K562 (cell line): ENCODE data around the gene DACT1.

Experiments used
- BRD4 ChIP-seq: fragments of 200-600 bp; sonication (generic); IDR thresholded peaks from 2 replicates; pipeline ENCODE4 v1.6.1; 2017; ENCODE audit warnings: inconsistent platforms
- EP300 ChIP-seq: IDR thresholded peaks from 2 replicates; pipeline ENCODE4 v1.6.1; 2012; ENCODE audit warnings: low read length, improper control_type of control experiment
- POLR2A ChIP-seq: fragments of 450-650 bp; conservative IDR thresholded peaks from 2 replicates; pipeline ENCODE4 v1.6.1; 2016
- SIX5 ChIP-seq, 2 experiments: IDR thresholded peaks; 2 replicates each; pipeline ENCODE4 v1.6.1; 2011; ENCODE audit warnings: low read length in 2 of 2, borderline replicate concordance in 1 of 2, low read depth in 1 of 2, mild to moderate bottlenecking in 1 of 2, moderate library complexity in 1 of 2; ENCODE audit not compliant: insufficient read depth in 1 of 2
- TF ChIP-seq, protein P1 (sequence below): sonication (generic); formaldehyde crosslinking; IDR thresholded peaks from 2 replicates; pipeline ENCODE4 v1.8.1; 2023; ENCODE audit warnings: mild to moderate bottlenecking, missing genetic modification reagents, moderate library complexity
- TF ChIP-seq, protein P2 (sequence below): fragments of 250-450 bp; sonication (Bioruptor Pico); IDR thresholded peaks from 2 replicates; pipeline ENCODE4 v1.4.0; 2020; ENCODE audit warnings: mild to moderate bottlenecking, moderate library complexity
- TF ChIP-seq, protein P3 (sequence below): sonication (generic); formaldehyde crosslinking; IDR thresholded peaks from 2 replicates; pipeline ENCODE4 v1.8.1; 2022; ENCODE audit warnings: missing genetic modification reagents

DNA sequence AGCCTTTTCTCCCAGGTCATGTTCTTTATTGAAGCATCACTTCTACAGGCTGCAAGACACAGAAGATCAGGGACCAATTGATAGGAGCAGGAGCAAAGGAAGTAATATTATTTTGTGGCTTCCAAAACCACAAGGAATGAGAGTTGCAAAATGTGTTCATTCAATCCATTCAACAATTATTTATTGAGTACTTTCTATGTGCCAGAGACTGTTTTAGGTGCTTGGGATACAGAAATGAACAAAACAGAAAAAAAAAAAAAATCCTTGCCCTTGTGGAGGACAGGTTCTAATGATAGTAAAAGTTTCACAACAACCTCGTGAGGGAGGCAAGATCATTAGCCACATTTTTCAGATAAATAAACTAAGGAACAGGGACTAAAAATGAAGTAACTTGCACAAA is 20.1 kb upstream of the DACT1 start:
- TF ChIP-seq POLR2A (no peak), EP300 (no peak), BRD4 (no peak), SIX5 (IDR thresholded peaks at IDR 0.05; ENCODE audit: borderline replicate concordance in 1 of 2, insufficient read depth in 1 of 2, low read depth in 1 of 2, low read length in 2 of 2) (no peak)
- TF ChIP-seq, protein P1, sequence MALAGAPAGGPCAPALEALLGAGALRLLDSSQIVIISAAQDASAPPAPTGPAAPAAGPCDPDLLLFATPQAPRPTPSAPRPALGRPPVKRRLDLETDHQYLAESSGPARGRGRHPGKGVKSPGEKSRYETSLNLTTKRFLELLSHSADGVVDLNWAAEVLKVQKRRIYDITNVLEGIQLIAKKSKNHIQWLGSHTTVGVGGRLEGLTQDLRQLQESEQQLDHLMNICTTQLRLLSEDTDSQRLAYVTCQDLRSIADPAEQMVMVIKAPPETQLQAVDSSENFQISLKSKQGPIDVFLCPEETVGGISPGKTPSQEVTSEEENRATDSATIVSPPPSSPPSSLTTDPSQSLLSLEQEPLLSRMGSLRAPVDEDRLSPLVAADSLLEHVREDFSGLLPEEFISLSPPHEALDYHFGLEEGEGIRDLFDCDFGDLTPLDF (CRISPR knock-in tag): no peak
- TF ChIP-seq, protein P2, sequence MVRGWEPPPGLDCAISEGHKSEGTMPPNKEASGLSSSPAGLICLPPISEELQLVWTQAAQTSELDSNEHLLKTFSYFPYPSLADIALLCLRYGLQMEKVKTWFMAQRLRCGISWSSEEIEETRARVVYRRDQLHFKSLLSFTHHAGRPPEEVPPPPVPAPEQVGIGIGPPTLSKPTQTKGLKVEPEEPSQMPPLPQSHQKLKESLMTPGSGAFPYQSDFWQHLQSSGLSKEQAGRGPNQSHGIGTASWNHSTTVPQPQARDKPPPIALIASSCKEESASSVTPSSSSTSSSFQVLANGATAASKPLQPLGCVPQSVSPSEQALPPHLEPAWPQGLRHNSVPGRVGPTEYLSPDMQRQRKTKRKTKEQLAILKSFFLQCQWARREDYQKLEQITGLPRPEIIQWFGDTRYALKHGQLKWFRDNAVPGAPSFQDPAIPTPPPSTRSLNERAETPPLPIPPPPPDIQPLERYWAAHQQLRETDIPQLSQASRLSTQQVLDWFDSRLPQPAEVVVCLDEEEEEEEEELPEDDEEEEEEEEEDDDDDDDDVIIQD (CRISPR knock-in tag): no peak
- TF ChIP-seq, protein P3, sequence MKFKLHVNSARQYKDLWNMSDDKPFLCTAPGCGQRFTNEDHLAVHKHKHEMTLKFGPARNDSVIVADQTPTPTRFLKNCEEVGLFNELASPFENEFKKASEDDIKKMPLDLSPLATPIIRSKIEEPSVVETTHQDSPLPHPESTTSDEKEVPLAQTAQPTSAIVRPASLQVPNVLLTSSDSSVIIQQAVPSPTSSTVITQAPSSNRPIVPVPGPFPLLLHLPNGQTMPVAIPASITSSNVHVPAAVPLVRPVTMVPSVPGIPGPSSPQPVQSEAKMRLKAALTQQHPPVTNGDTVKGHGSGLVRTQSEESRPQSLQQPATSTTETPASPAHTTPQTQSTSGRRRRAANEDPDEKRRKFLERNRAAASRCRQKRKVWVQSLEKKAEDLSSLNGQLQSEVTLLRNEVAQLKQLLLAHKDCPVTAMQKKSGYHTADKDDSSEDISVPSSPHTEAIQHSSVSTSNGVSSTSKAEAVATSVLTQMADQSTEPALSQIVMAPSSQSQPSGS (CRISPR knock-in tag): no peak
